Breast epithelium (tissue), 3 donors: ENCODE data around the gene CDH24.

Experiments
- POLR2AphosphoS5 ChIP-seq, 3 donors: sonication (generic); formaldehyde crosslinking; IDR thresholded peaks; one replicate each; pipeline ENCODE4 v1.6.1; 2017; ENCODE audit warnings: antibody characterized with exemption in 3 of 3
- TF ChIP-seq, protein P1 (sequence below), 3 donors: fragments of 450-650 bp; IDR thresholded peaks; one replicate each; pipeline ENCODE4 v1.5.1; 2016 to 2017; ENCODE audit warnings: antibody characterized with exemption in 3 of 3, mild to moderate bottlenecking in 3 of 3, moderate library complexity in 3 of 3

GRCh38 chr14:23047751-23048693, 9.3 kb downstream of the CDH24 start:
- TF ChIP-seq, protein P1, sequence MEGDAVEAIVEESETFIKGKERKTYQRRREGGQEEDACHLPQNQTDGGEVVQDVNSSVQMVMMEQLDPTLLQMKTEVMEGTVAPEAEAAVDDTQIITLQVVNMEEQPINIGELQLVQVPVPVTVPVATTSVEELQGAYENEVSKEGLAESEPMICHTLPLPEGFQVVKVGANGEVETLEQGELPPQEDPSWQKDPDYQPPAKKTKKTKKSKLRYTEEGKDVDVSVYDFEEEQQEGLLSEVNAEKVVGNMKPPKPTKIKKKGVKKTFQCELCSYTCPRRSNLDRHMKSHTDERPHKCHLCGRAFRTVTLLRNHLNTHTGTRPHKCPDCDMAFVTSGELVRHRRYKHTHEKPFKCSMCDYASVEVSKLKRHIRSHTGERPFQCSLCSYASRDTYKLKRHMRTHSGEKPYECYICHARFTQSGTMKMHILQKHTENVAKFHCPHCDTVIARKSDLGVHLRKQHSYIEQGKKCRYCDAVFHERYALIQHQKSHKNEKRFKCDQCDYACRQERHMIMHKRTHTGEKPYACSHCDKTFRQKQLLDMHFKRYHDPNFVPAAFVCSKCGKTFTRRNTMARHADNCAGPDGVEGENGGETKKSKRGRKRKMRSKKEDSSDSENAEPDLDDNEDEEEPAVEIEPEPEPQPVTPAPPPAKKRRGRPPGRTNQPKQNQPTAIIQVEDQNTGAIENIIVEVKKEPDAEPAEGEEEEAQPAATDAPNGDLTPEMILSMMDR (IDR thresholded peaks at IDR 0.05) = no peak
- TF ChIP-seq POLR2AphosphoS5 (IDR thresholded peaks at IDR 0.05) = no peak
